GM12873 (cell line): ENCODE measurements around the gene TSPAN3.

Experiments used
- CTCF ChIP-seq: IDR thresholded peaks from 2 replicates; pipeline ENCODE4 v1.5.1; 2012; ENCODE audit warnings: low read depth, mild to moderate bottlenecking, moderate library complexity, low read length, control low read depth; ENCODE audit not compliant: insufficient read depth; ENCODE audit errors: missing control alignments

TSPAN3 gene

GRCh38 chr15:77069521-77070121, 1.3 kb downstream of the TSPAN3 start:
- no peak for TF ChIP-seq CTCF

- no peak for TF ChIP-seq CTCF
These were observed 2.3 kb downstream of the TSPAN3 start for GRCh38 chr15:77068633-77069032.

- no peak for TF ChIP-seq CTCF
These were observed 3.1 kb downstream of the TSPAN3 start for GRCh38 chr15:77067691-77068367.

GRCh38 chr15:77066971-77067690, 3.8 kb downstream of the TSPAN3 start:
- no peak for TF ChIP-seq CTCF

- TF ChIP-seq CTCF, result no peak
These were observed 6.2 kb downstream of the TSPAN3 start for GRCh38 chr15:77064539-77065308.

DNA sequence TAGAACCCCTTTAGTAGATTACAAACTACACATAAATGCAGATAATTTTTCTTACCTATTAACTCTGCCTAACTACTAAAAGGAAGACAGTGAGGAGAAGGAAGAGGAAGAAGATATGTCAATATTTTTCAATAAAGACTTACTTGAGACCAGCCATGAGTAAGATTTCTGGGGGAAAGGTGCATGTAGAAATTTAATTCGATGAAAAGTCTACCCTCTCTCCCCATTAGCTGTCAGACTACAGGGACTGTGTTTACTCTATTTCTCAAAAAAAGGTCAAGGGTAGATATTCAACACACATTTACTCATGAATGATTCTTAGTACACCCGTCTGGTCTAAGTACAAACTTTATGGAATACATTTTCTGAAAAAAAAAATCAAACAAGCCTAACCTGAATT, 6.8 kb downstream of the TSPAN3 start:
- no peak for TF ChIP-seq CTCF

DNA sequence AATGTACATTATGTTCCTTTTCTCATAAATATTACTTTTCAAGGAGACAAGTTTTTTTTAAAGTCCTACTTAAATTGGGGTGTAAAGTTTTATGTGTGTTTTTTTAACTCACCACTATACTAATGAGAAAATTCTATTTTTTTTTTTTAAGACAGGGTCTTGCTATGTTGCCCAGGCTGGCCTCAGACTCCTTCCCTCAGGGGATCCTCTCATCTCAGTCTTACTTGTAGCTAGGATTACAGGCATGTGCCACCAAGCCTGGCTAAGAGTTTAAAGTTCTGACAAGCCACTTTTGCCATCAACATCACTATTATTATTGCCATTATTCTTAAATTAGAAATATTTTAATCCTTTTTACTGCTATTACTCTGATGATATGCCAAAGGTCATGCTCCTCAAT, 7.7 kb downstream of the TSPAN3 start:
- no peak for TF ChIP-seq CTCF
